ENCODE data around the gene RARG.
"Not testable (repeated sequence)": the region's sequence is repeated elsewhere in the genome, so short reads cannot be mapped to it uniquely, and the experiment has no call there.

- not testable (repeated sequence) for TF ChIP-seq POLR2AphosphoS5 (IDR thresholded peaks at IDR 0.05; ENCODE audit: insufficient read depth, low read depth, low read length); CTCF (IDR thresholded peaks at IDR 0.05; ENCODE audit: extremely low read depth in 1 of 2, insufficient read depth in 1 of 2, low read depth in 1 of 2, low read length in 2 of 2); JUN (IDR thresholded peaks at IDR 0.05; ENCODE audit: borderline replicate concordance, insufficient read depth, insufficient read length, low read depth)
These were observed 53.2 kb downstream of the RARG start for GRCh38 chr12:53178803-53179202.
